HepG2 (cell line): ENCODE measurements around the gene LIN28A. TPM values are rescaled to one million over a fixed set of nuclear protein-coding genes. Genes with fewer than 3 reads are reported as not detected.
A peak's percentile ranks its signal among the peaks of the same experiment; 100 is the strongest.

Source experiments
- AGO1 ChIP-seq: fragments of 200-400 bp; formaldehyde crosslinking; IDR thresholded peaks from 2 replicates; pipeline ENCODE4 v1.6.1; 2017; ENCODE audit warnings: mild to moderate bottlenecking, low read depth, low read length, moderate library complexity; ENCODE audit not compliant: poor library complexity, severe bottlenecking
- ELK4 ChIP-seq: sonication (generic); formaldehyde crosslinking; IDR thresholded peaks from 2 replicates; pipeline ENCODE4 v1.9.0; 2021; ENCODE audit warnings: missing genetic modification reagents, borderline replicate concordance
- GZF1 ChIP-seq: sonication (generic); formaldehyde crosslinking; IDR thresholded peaks from 2 replicates; pipeline ENCODE4 v1.5.1; 2020; ENCODE audit warnings: mild to moderate bottlenecking, missing genetic modification reagents
- PITX1 ChIP-seq: sonication (generic); formaldehyde crosslinking; IDR thresholded peaks from 2 replicates; pipeline ENCODE4 v1.5.1; 2020; ENCODE audit warnings: mild to moderate bottlenecking, missing genetic modification reagents
- POGZ ChIP-seq: sonication (generic); formaldehyde crosslinking; IDR thresholded peaks from 2 replicates; pipeline ENCODE4 v1.4.0; 2020; ENCODE audit warnings: mild to moderate bottlenecking, missing genetic modification reagents
- ZBTB38 ChIP-seq: sonication (generic); formaldehyde crosslinking; IDR thresholded peaks from 2 replicates; pipeline ENCODE4 v1.5.1; 2020; ENCODE audit warnings: mild to moderate bottlenecking, missing genetic modification reagents
- ZBTB43 ChIP-seq: sonication (generic); formaldehyde crosslinking; conservative IDR thresholded peaks from 2 replicates; pipeline ENCODE4 v1.4.0; 2020; ENCODE audit warnings: missing genetic modification reagents
- ZNF232 ChIP-seq: sonication (generic); formaldehyde crosslinking; IDR thresholded peaks from 2 replicates; pipeline ENCODE4 v1.4.0; 2020; ENCODE audit warnings: missing genetic modification reagents, borderline replicate concordance
- ZNF318 ChIP-seq: sonication (generic); formaldehyde crosslinking; IDR thresholded peaks from 2 replicates; pipeline ENCODE4 v1.4.0; 2020; ENCODE audit warnings: mild to moderate bottlenecking, missing genetic modification reagents
- ZNF687 ChIP-seq: sonication (generic); formaldehyde crosslinking; IDR thresholded peaks from 2 replicates; pipeline ENCODE4 v1.5.1; 2020; ENCODE audit warnings: mild to moderate bottlenecking, missing genetic modification reagents, moderate library complexity
- ZNF704 ChIP-seq: sonication (generic); formaldehyde crosslinking; IDR thresholded peaks from 2 replicates; pipeline ENCODE4 v1.8.1; 2023; ENCODE audit warnings: mild to moderate bottlenecking, inconsistent platforms, moderate library complexity, missing genetic modification reagents, borderline replicate concordance
- polyA plus RNA-seq, 8 experiments: library from polyadenylated mRNA; depleted of rRNA in 3 of 8; stranded (reverse) in 7 of 8; unstranded in 1 of 8; fragments of >200 nt; fragmentation: Illumina TruSeq in 4 of 8; extraction: Trizol in 4 of 8; gene quantifications; 2 replicates each; pipeline versions ENCODE4 v1.2.1 to v1.2.3, GENCODE V29; 2011 to 2016; ENCODE audit warnings: low read depth in 4 of 8, missing spikeins in 1 of 8, mixed read lengths in 1 of 8; ENCODE audit not compliant: insufficient read depth in 1 of 8
- total RNA-seq, 5 experiments: library from RNA; depleted of rRNA; stranded (reverse); fragments of >200 nt; fragmentation: Illumina TruSeq; extraction: Trizol; gene quantifications; 2 replicates each; pipeline ENCODE4 v1.2.3, GENCODE V29; 2016; ENCODE audit warnings: low read depth in 1 of 5

LIN28A gene
- total and polyA plus RNA-seq, 2 of the 13 experiments (the other 11 are each of a cell fraction or from before 2014, with no cell fraction given): not detected

- TF ChIP-seq ELK4 (CRISPR knock-in tag): peak; percentile 12; the same call in 1 of the 2 replicates
- peak; percentile 79 for TF ChIP-seq PITX1 (CRISPR knock-in tag)
- peak; percentile 95 for TF ChIP-seq ZNF232 (CRISPR knock-in tag)
- peak; percentile 96; the same call in 1 of the 2 replicates for TF ChIP-seq POGZ (CRISPR knock-in tag)
- TF ChIP-seq ZNF687 (CRISPR knock-in tag): peak; percentile 100
- TF ChIP-seq ZNF704 (CRISPR knock-in tag): peak; percentile 96
- TF ChIP-seq ZBTB38: peak; percentile 96
- TF ChIP-seq ZNF318 (CRISPR knock-in tag): no peak; the same call in 1 of the 2 replicates
- peak; percentile 30; the same call in 1 of the 2 replicates for TF ChIP-seq GZF1 (CRISPR knock-in tag)
- TF ChIP-seq AGO1: no peak
- peak; percentile 83; the same call in 1 of the 2 replicates for TF ChIP-seq ZBTB43
These were observed 21.5 kb downstream of the LIN28A start, which contains the start of gene DHDDS (continued) for GRCh38 chr1:26431979-26432695.
